GM15510 (cell line): ENCODE data around the gene NUP214.

Source experiments
- POLR2A ChIP-seq: IDR thresholded peaks from 3 replicates; pipeline ENCODE4 v1.6.1; 2011; ENCODE audit warnings: borderline replicate concordance; ENCODE audit not compliant: insufficient read length; ENCODE audit errors: extremely low read depth

NUP214 gene

DNA sequence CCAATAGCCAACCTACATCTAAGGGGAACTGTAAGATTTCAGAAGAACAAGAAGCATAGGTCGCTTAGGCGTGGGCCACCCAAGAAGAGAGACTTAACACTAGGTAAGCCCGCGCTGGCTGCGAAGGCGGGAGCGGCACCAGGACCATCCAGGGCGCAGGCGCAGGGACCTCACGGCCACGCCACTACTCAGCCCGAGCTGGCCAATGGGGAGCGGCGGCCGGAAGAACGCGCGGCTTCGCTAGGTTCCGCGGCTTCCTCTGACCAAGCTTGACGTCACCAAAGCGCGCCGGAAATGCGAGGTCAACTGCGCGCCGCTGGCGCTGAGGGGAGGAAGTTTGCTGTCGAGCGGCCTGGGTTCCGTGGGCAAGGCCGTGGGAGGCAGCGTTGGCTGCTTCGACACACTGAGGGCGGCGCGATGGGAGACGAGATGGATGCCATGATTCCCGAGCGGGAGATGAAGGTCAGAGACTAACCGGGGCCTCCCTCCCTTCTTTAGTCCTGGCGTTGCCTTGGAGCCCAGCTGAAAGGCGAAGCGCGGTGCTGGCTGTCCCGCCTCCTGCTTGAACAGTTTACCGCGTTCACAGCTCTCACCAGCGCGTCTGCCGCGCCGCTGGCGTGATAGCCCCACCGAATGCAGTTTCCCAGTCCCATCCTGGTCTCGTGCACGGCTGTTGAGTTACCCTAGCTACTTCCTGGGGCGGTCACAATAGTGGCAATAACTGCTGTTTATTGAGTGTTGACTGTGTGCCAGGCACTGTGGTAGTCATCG lies at the start of gene NUP214:
Gene NUP214, plus strand, starts transcription at position 299 of the 771 bp plus-strand sequence. Its CDS starts 119 bp downstream, at position 418.
- TF ChIP-seq POLR2A: peak; percentile 95

DNA sequence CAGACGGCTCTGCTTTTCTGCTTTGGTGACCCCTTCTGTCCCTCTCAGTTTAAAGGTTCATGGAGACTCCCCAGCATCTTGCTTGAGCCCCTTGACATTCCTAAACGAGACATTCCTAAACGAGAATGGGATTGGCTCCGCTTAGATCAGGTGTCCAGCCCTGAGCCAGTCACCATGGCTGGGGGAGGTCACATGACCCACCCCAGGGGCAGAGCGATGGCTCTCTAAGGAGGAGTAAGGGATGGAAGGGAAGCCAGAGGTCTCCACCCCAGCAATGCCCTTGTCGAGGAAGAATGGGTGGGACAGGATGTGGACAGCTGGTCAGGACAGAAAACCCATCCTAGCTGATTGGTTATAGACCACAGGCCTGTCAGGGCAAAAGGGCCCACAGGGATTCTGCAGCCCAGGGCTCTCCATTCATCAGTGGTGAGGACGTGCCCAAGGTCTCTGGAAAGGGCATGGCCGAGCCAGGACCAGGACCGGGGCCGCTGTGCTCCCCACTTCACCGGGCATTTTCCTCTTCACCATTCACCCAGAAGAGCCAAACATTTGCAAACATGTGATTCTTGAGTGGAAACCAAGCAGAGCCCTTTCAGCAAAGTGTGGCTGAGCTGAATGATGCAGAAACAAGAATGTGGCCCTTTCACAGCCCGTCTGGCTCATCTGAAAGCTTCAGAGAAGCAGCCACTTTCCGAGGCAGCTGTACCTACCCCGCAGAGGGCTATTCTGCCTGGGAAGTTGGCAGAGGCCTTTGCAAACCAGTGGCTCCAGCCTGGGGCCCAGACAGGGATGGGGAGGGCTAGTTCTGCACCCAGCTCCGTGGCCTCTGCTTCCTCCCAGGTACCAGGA lies 48.8 kb upstream of the NUP214 start:
- TF ChIP-seq POLR2A: no peak

DNA sequence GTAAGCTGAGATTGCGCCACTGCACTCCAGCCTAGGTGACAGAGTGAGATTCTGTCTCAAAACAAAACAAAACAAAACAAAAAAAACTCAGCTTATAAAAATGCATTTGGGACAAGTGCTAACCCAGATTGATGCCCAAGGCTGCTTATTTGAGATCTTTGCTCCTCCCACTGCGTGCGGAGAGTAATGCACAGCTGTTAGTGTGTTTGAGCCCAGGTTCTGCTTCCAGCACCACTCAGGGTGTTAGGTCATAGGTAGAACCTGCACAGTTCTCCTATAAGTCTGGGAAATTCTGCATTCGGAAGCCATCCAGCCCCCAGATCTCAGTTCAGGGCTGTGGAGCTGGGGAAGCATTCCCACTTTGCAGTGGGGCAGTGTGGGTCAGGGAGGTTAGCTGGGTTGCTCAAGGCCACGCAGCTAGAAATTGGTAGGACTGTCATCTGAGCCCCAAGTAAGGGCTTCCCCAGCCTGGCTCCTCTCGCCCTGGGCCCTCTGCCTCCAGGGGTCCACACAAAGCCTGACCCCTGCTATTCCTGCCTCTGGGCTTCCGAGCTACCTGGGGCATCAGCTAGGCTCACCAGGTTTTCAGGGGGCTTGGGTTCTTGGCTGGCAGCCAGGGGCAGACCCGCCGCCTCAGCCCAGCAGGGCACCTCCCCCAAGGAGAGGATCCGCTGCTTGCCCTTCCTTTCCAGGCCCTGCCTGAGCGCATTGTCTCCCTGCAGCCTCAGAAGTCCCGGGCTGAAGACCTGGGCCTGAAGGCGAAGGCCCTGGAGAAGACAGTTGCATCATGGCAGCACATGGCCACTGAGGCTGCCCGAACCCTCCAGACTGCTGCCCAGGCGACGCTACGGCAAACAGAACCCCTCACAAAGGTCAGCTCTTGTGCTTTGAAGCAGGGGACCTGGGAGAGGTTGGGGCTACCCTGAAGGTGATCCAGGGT lies 46.7 kb upstream of the NUP214 start:
- no peak for TF ChIP-seq POLR2A

DNA sequence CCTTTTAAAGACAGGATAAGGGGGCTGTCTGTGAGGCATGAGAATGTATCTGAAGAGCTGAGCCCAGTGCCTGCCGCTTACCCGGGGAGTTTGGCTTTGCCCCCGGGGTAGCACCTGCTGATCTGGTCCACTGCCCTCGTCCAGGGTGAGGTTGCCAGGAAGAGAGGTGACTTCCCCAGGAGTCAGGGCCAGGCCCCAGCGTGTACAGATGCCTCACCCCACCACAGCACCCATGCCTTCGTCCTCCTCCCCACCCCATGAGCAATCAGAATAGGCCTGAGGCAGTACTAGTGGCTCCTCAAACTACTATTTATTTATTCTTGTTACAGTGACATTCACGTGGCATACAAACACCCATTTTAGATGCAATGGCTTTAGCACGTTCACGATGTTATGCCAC lies 44.8 kb upstream of the NUP214 start:
- no peak for TF ChIP-seq POLR2A

DNA sequence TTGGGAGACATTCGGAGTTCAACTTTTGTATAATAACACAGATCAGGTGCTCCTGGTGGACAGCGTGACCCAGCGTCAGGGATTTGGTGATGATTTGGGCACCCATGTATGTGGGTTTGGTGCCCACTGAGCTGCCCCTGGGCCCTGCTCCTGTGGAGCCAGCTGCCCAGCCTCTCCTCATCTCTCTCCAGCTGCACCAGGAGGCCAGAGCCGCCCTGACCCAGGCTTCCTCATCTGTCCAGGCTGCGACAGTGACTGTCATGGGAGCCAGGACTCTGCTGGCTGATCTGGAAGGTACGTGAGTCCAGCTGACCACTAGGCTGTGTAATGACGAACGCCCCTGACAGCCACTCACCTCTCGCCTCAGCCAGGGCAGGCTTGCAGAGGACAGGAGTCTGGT lies 43.5 kb upstream of the NUP214 start:
- no peak for TF ChIP-seq POLR2A

DNA sequence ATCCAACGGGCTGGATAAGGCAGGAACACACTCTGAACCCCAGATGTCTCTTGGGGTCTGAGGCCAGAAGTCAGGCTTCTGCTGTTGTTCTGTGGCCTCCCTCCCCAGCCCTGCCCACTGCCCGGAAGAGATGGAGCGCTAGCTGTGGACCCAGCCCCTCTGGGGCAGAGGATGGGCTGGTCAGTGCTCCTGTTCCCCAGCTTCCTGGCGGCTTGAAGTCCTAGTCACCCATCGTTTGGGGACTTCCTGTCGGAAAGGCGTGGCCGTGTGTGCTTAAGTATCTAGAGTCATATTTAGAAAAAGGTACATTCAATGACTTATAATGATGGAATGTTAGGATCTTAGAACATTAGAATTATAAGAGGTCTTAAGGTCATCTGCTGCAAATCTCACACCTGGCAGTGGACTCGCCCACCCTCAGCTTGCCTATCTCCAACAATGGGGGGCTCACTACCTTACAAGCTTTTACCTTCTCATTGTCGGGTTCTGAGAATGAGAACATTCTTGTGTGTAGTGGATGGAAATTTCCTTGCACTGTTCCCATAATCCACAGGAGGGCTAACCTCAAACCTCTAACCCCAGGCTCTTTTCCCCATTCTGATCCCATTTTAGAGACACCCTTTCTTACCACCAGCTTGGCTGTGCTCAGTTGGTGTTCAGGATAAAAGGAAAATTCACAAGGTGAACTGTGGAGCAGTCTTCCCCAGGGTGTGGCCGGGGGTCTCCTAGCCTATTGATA lies 42.4 kb upstream of the NUP214 start:
- TF ChIP-seq POLR2A: no peak

DNA sequence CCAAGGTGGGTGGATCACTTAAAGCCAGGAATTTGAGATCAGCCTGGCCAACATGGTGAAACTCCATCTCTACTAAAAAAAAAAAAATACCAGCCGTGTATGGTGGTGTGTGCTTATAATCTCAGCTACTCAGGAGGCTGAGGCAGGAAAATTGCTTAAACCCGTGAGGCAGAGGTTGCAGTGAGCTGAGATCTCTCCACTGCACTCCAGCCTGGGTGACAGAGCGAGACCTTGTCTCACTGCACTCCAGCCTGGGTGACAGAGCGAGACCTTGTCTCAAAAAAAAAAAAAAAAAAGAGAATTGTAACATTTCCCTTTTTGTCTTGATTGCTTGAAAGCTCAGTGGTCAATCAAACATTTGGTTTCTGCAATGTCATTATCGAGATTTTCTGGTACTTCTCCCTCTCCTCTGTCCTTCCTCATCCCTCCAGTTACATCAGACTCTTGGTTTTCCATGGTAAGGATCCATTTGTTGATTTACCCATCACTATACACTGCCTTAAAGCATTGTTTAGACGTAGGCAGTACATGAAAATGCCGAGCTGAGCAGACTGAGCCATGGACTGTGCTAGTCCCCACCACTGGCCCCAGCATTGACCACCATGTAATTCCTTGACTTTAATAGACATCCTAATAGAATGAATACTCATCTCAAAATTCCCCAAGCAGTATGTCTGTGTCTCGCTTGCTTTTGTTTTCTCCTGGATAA lies 40.6 kb upstream of the NUP214 start:
- no peak for TF ChIP-seq POLR2A

DNA sequence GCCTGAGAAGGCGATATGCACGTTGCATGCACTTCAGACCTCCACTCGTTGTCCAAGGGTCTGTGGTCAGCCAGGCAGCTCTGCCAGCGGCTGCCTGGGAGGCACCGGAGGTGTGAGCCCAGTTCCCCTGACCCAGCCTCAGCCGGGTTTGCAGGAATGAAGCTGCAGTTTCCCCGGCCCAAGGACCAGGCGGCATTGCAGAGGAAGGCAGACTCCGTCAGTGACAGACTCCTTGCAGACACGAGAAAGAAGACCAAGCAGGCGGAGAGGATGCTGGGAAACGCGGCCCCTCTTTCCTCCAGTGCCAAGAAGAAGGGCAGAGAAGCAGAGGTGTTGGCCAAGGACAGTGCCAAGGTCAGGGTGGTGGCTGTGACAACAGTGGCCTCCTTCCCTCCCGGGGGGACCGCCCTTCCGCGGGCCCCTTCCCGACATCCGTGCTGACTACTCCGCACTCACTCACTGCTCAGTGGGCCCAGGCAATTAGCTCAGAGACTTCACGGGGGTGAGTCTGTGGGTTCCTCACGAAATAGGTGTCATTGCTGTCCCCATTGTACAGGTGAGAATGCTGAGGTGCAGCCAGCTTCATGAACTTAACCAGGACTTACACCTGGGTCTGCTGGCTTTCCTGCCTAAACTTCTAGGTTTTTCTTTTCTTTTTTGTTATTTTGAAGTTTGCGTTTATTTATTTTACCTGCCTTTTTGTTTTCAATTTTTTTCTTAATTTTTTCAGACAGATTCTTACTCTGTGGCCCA lies 39.8 kb upstream of the NUP214 start:
- no peak for TF ChIP-seq POLR2A

DNA sequence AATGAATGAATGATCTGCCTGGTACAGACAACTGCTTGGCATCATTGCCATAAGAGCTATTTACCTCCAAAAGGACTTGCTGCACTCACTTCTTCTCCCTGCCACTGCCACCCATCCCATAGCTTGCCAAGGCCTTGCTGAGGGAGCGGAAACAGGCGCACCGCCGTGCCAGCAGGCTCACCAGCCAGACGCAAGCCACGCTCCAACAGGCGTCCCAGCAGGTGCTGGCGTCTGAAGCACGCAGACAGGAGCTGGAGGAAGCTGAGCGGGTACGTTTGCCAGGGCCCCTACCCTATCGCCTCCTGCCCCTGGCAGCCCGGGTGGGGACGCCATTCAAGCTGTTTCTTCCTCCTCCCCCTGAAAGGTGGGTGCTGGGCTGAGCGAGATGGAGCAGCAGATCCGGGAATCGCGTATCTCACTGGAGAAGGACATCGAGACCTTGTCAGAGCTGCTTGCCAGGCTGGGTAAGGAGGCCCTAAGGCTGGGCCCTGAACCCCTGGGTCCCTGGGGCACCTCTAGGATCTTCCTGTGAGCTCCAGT lies 38.0 kb upstream of the NUP214 start:
- no peak for TF ChIP-seq POLR2A

DNA sequence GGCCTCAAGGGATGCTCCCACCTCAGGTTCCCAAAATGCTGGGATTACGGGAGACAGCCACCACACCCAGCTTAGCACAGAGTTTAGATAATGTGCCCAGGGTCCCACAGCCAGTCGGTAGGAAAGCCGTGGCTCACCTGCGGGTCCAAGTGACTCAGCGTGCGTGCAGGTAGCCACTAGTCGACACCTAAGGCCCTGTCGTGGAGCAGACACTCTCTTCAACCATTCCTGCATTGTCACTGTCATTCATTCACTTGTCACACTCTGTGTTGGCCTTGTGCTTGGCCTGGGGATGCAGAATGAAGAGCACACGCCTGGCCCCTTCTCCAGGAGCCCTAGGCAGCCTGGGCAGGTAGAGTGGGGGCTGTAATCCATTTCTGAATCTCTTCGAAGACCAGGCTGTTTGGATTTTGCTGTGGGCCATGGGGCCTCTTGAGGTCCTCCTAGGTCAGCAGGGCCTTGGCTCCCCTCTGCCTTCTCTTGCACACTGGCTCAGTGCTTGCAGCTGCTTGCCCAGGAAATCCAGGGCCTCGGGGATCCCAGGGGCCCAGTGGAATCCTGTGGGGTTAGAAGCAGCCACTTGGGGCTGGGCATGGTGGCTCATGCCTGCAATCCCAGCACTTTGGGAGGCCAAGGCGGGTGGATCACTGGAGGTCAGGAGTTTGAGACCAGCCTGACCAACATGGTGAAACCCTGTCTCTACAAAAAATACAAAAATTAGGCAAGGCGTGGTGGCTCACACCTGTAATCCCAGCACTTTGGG lies 35.2 kb upstream of the NUP214 start:
- no peak for TF ChIP-seq POLR2A

DNA sequence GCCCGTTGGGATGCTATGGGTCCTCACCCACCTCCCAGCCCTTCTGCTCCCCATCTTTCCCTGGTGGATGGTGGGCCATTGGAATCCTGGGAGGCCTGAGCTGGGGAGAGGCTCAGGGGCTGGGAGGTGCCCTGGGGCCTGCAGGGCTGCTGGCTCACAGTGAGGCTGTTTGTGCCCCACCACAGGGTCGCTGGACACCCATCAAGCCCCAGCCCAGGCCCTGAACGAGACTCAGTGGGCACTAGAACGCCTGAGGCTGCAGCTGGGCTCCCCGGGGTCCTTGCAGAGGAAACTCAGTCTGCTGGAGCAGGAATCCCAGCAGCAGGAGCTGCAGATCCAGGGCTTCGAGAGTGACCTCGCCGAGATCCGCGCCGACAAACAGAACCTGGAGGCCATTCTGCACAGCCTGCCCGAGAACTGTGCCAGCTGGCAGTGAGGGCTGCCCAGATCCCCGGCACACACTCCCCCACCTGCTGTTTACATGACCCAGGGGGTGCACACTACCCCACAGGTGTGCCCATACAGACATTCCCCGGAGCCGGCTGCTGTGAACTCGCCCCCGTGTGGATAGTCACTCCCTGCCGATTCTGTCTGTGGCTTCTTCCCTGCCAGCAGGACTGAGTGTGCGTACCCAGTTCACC lies 33.9 kb upstream of the NUP214 start:
- TF ChIP-seq POLR2A: no peak

DNA sequence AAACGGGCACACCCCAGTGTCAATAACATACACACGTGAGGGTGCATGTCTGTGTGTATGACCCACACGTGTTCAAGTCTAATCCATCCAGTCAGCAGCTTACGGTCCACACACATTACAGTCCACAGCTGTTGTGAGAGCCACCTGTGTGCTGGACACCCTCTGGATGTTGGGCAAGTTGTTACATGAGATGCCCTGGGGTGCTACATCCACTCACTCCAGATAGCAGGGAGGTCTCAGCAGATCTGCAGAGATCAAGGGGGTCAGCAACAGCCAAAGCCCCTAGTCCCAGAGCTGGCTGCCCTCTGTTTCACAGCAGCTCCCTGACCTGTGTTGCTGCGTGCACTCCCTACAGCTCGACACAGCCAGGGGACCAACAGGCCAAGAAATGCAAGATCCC lies 33.4 kb upstream of the NUP214 start:
- TF ChIP-seq POLR2A: no peak
